ENCODE measurements around the gene NACC1.

NACC1 gene

GRCh38 chr19:13100031-13100588, 18.0 kb upstream of the NACC1 start:
- TF ChIP-seq GATA1 (IDR thresholded peaks at IDR 0.05; ENCODE audit: low read depth, low read length) (no peak), POLR2A (IDR thresholded peaks at IDR 0.05; ENCODE audit: low read length) (no peak)
- peak; percentile 83 to 89 for DNase-seq

GRCh38 chr19:13100841-13101589, 17.0 kb upstream of the NACC1 start:
- peak; percentile 63 to 76 for DNase-seq
- no peak for TF ChIP-seq POLR2A (IDR thresholded peaks at IDR 0.05; ENCODE audit: low read length)
- TF ChIP-seq GATA1 (IDR thresholded peaks at IDR 0.05; ENCODE audit: low read depth, low read length), result no peak

DNA sequence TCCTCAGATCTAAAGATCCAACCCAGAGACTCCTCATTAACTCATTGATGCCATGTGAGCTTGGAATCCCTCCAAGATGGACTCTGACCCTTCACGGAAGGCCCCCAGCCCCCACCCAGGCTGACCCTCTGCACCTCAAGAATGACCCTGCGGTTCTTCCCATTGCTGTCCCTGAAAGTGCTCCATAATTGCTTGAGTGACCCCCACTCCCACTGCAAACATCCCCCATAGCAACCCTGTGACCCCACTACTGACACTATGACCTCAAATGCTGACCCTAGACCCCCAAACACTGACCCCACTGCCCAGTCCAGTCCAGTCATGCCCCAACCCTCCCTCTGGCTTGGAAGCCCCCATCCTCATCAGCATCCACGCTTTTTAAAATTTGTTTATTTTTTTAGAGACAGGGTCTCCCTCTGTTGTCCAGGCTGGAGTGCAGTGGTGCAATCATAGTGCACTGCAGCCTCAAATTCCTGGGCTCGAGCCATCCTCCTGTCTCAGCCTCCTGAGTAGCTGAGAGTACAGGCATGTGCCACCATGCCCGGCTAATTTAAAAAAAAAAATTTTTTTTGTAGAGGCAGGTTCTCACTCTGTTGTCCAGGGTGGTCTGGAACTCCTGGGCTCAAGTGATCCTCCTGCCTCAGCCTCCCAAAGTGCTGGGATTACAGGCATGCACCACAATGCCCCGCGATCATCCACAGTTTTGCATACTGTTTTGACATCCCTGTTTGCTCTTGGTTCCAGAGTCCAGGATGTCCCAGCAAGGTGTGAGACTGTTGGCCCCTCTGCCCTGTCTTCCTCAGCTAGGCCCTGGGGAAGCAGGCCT, 16.3 kb upstream of the NACC1 start:
- peak; percentile 62 to 63 for DNase-seq
- TF ChIP-seq POLR2A (IDR thresholded peaks at IDR 0.05; ENCODE audit: low read length) (no peak), GATA1 (IDR thresholded peaks at IDR 0.05; ENCODE audit: low read depth, low read length) (no peak)

DNA sequence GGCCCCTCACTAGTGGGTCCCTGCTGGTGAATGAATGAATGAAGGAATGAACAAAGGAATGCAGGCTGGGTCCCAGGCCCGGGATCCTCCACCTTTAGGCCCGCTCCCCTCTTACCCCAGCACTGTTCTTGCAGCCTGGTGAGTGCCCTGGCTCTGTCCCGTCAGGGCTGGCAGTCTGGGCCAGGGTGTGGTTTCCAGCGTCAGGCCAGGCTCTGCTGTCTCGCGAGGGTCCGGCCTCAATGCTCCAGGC, 15.7 kb upstream of the NACC1 start:
- no peak for TF ChIP-seq POLR2A (IDR thresholded peaks at IDR 0.05; ENCODE audit: low read length)
- no peak for TF ChIP-seq GATA1 (IDR thresholded peaks at IDR 0.05; ENCODE audit: low read depth, low read length)
- DNase-seq, result no peak

DNA sequence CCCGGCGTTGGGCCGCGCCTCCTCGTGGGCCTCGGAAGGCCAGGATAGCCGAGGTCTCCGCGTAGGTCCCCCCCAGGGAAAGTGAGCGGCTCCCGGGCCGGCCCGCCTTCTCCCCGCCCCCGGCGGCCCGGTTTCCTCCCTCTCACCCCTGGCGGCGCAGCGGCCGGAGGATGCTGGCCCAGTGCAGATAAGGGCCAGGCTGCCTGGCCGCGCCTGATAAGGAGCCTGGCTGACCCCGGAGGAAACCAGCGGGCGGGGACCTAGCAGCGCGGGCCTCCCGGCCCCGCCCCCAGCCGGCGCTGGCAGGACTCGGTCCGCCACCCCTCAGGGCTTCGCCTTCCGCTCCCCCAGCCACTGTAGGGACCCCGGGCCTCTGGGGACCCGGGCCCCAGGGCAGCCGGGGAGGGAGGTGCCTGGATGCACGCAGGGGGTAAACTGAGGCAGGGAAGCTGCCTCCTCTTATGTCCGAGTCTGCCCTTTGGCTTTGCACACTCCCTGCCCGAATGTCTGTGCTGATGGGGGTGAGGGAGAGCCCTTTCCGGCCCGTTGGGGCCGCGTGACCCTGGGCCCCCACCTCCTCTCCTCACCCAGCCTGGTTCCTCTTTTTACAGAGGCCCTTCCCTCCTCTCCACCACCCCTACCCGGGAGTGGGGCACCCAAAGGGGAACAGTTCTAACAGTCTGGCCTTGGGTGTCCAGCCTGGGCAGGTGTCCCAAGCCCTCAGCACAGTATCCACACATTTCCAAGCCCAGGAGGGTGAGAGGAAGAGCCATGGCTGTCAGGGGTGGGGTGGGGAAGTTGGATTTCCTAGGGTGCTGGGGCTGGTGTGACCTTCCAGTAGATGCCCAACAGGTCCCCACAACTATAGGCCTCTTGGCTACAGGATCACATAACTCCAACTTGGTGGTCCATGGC, 15.1 kb upstream of the NACC1 start, which contains the start of gene LYL1:
Gene LYL1, minus strand, starts transcription at position 193 of the 915 bp plus-strand sequence. CDS start 1,687 bp downstream, outside the sequence.
- TF ChIP-seq POLR2A (IDR thresholded peaks at IDR 0.05; ENCODE audit: low read length), result peak; percentile 91
- peak; percentile 100 for TF ChIP-seq GATA1 (IDR thresholded peaks at IDR 0.05; ENCODE audit: low read depth, low read length)
- DNase-seq, result peak; percentile 99

GRCh38 chr19:13103581-13104359, 14.3 kb upstream of the NACC1 start:
- peak in 1 of 2 experiments; percentile 65 for DNase-seq
- no peak for TF ChIP-seq POLR2A (IDR thresholded peaks at IDR 0.05; ENCODE audit: low read length)

DNA sequence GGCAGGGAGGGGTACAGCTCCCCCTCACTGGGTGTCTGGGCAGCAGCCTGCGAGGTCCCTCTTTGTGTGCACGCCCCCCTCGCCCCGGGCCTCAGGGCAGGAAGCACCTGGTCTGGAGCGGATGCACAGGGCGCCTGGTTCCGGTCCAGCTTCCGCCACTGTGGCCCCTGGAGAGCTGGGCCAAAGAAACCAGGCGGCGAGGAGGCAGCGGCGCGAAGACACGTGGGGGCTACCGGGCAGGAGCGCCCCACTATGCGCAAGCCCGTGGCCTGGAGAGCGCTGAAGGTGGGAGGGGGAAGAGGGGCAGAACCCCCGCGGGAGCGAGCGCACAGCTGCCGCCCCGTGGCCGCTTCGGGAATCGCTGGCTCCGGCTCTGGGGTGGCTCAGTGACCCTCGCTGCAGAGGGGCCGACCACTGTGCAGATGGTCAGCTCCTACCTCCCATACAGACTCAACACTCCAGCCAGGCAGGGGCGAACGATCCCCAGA, 13.7 kb upstream of the NACC1 start:
- TF ChIP-seq GATA1 (IDR thresholded peaks at IDR 0.05; ENCODE audit: low read depth, low read length) (no peak), POLR2A (IDR thresholded peaks at IDR 0.05; ENCODE audit: low read length) (peak; percentile 52)
- peak; percentile 80 to 84 for DNase-seq

DNA sequence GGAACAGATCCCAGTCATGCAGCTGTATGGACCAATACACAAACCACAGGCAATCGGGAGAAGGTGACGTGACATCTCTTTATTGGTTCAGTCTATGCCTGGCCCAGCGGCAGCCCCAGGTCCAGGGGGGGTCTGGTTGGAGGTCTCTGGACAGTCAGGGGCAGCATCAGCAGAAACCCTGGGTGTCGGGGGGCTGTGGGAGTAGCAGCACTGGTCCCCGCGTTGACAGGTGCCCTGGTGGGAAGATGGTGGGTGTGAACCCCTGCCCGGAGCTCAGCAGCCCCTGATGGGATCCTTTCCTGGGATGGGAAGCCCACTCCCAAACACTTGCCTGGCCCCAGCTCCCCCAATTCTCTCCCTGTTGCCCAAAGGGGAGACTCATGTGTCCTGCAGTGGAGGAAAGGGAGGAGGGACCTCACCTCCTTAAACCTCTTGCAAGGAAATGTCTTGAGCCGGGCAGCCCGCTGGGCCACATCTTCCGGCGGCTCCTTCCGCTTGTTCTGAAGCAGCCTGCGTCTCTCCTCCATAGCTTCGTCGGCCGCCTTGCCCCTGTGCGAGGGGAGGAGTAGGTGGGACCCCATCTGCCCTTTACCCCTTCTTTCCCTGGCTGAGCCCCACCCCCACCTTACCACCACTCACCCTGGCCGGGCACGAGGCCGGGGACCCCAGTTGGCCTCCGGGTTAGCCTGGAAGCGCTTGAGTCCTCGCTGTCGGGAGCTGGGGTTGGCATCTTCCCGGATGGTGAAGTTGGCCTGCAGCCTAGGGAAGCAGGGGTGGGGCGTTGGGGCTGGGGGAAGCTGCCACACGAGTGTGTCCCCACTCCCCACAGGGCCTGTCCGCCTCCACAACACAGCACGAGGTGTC, 13.0 kb upstream of the NACC1 start:
- TF ChIP-seq POLR2A (IDR thresholded peaks at IDR 0.05; ENCODE audit: low read length) (peak; percentile 28), GATA1 (IDR thresholded peaks at IDR 0.05; ENCODE audit: low read depth, low read length) (no peak)
- no peak for DNase-seq

DNA sequence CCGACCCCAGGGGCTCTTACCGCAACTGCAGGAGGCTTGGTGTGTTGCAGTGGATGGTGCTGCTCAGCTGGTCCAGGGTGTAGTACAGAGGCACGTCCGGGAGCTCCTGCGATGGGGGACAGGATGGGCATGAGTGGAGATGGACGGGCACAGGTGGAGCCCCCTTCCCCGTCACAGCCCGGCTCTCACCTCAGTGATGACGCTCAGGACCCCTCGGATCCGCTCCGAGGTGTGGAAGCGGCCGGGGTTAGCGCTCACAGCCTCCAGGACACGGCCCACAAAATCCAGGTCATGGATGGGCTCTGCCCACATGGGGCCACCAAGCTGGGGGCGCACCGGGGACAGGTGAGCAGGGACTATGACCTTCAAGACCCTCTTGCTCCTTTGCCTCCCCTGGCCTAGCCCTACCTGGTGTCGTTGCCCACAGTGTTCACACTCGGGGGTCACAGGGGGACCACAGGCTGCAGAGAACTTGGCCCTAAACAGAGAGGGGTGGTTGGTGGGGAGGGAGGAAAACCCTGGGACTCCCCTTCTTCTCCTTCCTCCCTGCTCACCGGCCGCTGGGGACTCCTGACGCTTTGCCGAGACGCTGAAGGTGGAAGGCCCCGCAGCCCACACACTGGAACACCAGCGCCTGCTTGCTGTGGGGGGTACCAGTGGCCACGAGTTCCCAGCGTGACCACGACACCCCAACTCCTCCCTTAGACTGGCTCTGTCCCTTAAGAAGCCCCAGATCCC, 8.5 kb upstream of the NACC1 start:
- no peak for TF ChIP-seq POLR2A (IDR thresholded peaks at IDR 0.05; ENCODE audit: low read length)
- no peak for TF ChIP-seq GATA1 (IDR thresholded peaks at IDR 0.05; ENCODE audit: low read depth, low read length)
- no peak for DNase-seq

DNA sequence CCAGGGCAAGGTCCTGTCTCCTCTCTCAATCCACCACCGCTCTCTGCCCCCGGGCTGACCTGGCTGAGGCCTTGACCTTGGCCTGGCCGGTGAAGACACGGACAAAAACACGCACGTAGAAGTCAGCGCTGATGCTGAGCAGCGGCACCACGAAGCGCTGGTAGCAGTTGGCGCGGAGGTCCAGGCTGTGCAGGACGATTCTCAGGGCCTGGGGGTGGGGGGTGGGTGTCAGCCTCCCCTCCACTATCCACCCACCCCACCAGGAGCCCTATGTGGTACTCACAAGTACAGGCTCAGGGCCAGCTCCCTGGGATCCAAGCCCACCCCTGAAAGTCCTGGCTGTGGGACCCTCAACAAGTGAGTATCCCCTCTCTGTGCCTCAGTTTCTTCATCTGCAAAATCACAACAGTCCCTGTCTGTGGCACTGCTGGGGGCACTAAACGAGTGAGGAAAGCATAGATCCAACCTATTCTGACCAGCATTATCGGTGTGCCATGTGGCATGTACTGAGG, 7.9 kb upstream of the NACC1 start:
- DNase-seq, result no peak
- no peak for TF ChIP-seq GATA1 (IDR thresholded peaks at IDR 0.05; ENCODE audit: low read depth, low read length)
- no peak for TF ChIP-seq POLR2A (IDR thresholded peaks at IDR 0.05; ENCODE audit: low read length)

GRCh38 chr19:13112555-13112954, 5.5 kb upstream of the NACC1 start:
- no peak for DNase-seq
- TF ChIP-seq GATA1 (IDR thresholded peaks at IDR 0.05; ENCODE audit: low read depth, low read length), result no peak
- TF ChIP-seq POLR2A (IDR thresholded peaks at IDR 0.05; ENCODE audit: low read length), result no peak
